NCI-H187 (cell line): Measurements from ENCODE around the gene MS4A4A.
"Not testable (repeated sequence)": the region's sequence is repeated elsewhere in the genome, so short reads cannot be mapped to it uniquely, and the experiment has no call there.

ENCODE experiments used
- DNase-seq, 2 experiments: peaks; one replicate each; lab custom pipeline; 2025; lab: John Stamatoyannopoulos, UW

MS4A4A gene

DNA sequence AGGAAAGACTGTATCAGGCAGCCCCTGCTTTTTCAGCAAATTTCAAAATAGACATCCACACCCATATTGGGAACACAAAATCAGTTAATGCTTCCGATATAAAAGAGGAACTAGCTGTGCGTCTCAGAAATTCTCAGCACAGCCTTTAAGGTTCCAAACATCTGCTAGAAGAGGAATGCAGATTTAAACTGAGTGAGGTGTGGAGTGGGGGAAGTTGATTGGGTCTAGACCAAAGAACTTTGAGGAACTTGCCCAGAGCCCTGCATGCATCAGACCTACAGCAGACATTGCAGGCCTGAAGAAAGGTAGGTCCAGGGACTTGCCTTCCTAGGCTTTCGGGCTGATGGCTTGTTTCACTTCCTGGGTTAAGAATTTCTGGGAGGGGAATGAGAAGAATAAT, at the start of gene MS4A4A:
TSS of gene MS4A4A (plus strand) at position 255 of the 400 bp plus-strand sequence. CDS start at position 265, 10 bp downstream.
- no peak for DNase-seq

GRCh38 chr11:60230681-60231080, 49.8 kb upstream of the MS4A4A start:
- DNase-seq = no peak

DNA sequence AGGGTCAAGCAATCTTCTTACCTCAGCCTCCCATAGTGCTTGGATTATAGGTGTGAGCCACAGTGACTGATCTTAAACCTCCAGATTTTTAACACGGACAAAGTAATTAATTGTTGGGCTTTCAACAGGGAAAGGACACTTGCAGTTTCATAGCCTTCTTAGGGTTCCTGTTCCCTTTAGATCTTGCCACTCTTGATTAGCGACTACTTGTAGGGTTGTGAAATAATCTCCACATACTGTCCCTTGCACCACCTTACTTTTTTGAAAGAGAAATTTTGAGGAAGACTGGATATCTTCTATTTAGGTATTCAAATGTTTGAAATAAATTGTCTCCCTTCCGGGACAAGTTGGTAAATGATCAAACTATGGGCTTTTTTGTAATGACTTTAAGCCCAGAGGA, 45.1 kb upstream of the MS4A4A start:
- no peak for DNase-seq

DNA sequence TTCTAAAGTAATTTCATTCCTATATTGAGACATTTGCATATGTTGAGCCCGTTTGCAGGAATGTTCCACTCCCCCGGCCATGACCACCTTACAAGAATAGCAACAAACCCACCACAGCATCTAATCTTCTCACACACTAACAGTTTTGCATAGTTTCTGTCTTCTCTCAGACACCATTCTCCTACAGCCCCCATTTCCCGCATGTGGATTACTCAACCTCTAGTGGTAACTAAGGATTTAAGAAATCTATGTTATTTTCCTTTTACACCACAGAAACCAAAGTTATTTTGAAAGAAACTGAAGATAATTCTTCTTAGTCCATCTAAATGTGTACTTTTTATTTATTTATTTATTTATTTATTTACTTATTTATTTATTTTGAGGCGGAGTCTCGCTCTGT, 39.8 kb upstream of the MS4A4A start:
- no peak for DNase-seq

- no peak for DNase-seq
Observed at GRCh38 chr11:60241786-60242185, 38.7 kb upstream of the MS4A4A start.

DNA sequence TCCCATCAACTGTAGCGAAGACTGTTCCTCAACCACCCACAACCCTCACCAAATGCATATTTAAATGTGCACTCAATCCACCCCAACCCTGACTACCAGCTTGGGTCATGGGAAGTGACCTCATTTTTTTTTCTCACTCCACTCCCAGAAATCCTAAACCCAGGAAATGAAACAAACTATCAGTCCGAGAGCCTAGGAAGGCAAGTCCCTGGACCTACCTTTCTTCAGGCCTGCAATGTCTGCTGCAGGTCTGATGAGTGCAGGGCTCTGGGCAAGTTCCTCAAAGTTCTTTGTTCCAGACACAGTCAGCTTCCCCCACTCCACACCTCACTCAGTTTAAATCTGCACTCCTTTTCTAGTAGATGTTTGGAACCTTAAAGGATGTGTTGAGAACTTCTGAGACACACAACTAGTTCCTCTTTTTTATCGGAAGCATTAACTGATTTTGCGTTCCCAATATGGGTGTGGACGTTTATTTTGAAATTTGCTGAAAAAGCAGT, 37.7 kb upstream of the MS4A4A start, which contains the start of gene MS4A4E:
TSS of gene MS4A4E (minus strand) at position 398 of the 500 bp plus-strand sequence. CDS start 13,082 bp downstream, outside the sequence.
- DNase-seq = no peak

- DNase-seq = no peak
Observed at GRCh38 chr11:60251485-60252212, 28.8 kb upstream of the MS4A4A start.

DNA sequence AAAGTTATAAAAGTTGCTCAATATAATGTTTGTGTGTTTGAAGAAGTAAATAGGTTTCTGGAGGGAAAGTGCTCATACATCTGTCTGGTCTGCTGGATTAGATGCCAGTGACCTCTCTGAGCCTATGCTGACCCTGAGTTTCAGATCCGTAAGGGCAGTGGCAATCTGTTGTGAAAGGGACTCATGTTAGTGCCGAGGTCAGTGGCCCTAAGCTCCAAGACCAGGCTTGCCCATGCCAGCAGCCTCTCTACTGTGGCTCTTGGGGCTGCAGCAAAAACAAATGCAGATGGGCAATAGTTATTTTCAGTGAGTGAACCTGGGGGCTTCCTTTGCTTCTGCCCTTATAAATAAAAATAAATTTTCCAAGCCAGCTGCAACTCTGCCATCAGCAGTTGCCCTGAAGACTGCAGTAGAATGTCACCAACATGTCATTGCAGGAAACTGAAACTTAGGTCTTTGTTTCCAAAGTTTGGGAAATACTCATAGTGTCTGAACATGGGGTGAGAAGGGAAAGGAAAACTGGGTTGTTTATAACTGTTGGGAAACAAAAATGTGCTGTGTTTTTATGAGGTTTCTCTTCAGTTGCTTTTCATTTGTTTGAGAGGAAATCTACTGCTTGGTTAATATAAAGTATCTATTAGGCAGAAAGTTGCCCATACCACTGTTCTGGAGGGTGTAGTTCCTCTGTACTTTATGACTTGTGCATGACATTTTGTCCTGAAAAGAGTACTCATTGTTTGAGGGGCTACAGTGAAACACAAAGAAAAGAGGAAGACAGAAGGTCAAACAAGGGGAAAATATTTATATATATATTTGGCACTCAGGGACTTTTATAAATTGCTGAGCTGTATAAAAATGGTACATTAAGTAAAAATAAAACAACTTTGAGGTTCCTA, 28.0 kb upstream of the MS4A4A start:
- DNase-seq = no peak

GRCh38 chr11:60257956-60258722, 22.3 kb upstream of the MS4A4A start:
- no peak for DNase-seq

- no peak for DNase-seq
Observed at GRCh38 chr11:60261014-60261413, 19.5 kb upstream of the MS4A4A start.

GRCh38 chr11:60263402-60263801, 17.1 kb upstream of the MS4A4A start:
- DNase-seq = no peak

GRCh38 chr11:60264644-60265043, 15.8 kb upstream of the MS4A4A start:
- DNase-seq = no peak

GRCh38 chr11:60265373-60266214, 14.9 kb upstream of the MS4A4A start:
- DNase-seq = no peak

GRCh38 chr11:60274416-60274815, 6.0 kb upstream of the MS4A4A start:
- no peak for DNase-seq

DNA sequence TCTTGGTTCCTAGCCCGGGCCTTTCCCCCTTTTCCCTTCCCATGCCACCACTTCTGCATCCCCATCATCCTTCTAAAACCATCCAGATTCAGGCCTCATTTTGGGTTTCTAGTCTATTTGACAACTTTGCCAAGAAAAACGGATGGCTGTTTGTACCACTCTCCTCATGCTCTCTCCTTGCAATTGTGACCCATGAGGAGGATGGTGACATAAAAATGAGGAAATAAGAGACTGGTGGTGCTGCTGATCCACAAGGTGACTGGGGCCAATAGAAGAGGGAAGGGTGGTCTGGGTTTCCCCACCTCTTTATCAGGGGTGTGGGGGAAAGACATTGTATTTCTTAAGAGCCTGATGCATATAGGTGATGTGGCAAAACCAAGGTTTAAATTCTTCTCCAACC, 1.0 kb downstream of the MS4A4A start:
- no peak for DNase-seq

DNA sequence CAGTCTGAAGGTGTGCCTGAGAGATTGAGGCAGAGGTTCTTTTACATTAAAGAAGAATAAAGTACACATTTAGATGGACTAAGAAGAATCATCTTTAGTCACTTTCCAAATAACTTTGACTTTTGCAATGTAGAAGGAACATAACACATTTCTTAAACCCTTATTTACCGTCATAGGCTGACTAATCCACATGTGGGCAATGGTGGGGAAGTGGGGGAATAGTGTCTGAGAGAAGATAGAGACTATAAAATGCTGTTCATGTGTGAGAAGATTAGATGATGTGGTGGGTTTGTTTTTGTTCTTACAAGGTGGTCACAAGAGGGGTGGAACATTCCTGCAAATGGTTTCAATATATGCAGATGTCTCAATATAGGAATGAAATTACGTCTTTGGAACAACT, 1.8 kb downstream of the MS4A4A start:
- DNase-seq = no peak

DNA sequence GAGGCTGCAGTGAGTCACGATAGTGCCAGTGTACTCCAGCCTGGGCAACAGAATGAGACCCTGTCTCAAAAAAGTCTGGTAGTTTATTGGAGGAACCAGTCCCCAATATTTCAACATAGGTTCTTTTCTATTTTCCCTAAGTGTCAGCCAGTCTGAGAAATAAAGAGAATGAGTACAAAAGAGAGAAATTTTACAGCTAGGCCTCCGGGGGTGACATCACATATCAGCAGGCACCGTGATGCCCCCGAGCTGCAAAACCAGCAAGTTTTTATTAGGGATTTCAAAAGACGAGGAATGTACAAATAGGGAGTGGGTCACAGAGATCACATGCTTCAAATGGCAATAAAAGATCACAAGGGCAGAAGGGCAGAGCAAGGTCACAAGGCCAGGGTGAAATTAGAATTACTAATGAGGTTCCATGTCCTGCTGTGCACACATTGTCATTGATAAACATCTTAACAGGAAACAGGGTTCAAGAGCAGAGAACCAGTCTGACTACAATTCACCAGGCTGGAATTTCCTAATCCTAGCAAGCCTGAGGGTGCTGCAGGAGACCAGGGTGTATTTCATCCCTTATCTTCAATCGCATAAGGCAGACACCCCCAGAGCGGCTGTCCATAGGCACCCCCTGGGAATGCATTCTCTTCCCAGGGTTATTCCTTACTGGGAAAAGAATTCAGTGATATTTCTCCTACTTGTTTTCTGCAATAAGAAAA, 5.1 kb downstream of the MS4A4A start:
- not testable (repeated sequence) for DNase-seq

DNA sequence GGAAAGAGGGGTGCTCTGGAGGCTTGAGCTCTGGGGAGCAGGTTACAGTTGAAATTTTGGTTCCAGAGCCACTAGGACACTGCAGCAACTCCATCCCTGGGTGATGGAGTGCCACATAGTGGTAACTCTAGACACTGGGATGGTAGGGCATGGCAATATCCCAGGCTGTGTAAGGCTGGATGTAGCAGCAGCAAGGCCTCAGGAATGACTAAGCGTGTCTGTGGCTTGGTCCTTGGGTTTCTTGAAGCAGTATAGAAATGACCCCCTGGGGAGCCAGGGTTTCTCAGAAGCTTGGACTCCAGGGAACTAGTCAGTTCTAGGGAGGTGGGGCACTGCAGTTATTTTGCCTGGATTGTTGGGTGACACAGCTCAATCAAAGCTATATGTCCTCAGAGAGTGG, 8.1 kb downstream of the MS4A4A start:
- DNase-seq = no peak

GRCh38 chr11:60292145-60292544, 11.7 kb downstream of the MS4A4A start:
- DNase-seq = no peak

GRCh38 chr11:60301178-60301577, 20.7 kb downstream of the MS4A4A start:
- no peak for DNase-seq
